NK-92 (cell line): ENCODE data around the gene PAPPA.

Experiments
- DNase-seq: peaks from one replicate; lab custom pipeline; 2025; ENCODE audit not compliant: unreplicated experiment; lab: John Stamatoyannopoulos, UW

The PAPPA gene

GRCh38 chr9:116178481-116179211 lies 25.1 kb downstream of the PAPPA start:
- DNase-seq = no peak

- DNase-seq = no peak
Measured at GRCh38 chr9:116179568-116179967, 26.0 kb downstream of the PAPPA start.

GRCh38 chr9:116181853-116182610 lies 28.4 kb downstream of the PAPPA start:
- no peak for DNase-seq

- no peak for DNase-seq
Measured at GRCh38 chr9:116182876-116183275, 29.3 kb downstream of the PAPPA start.

GRCh38 chr9:116187570-116188170 lies 34.1 kb downstream of the PAPPA start:
- DNase-seq = no peak

GRCh38 chr9:116189683-116190082 lies 36.1 kb downstream of the PAPPA start:
- no peak for DNase-seq

- DNase-seq = no peak
Measured at GRCh38 chr9:116190637-116191396, 37.2 kb downstream of the PAPPA start.

GRCh38 chr9:116191576-116192415 lies 38.2 kb downstream of the PAPPA start:
- DNase-seq = no peak

- DNase-seq = no peak
Measured at GRCh38 chr9:116193636-116194035, 40.0 kb downstream of the PAPPA start.

GRCh38 chr9:116196806-116197205 lies 43.2 kb downstream of the PAPPA start:
- DNase-seq = no peak

GRCh38 chr9:116198344-116198743 lies 44.8 kb downstream of the PAPPA start:
- no peak for DNase-seq

- DNase-seq = no peak
Measured at GRCh38 chr9:116202219-116202912, 48.8 kb downstream of the PAPPA start.

- DNase-seq = no peak
Measured at GRCh38 chr9:116204252-116204882, 50.8 kb downstream of the PAPPA start.

- DNase-seq = no peak
Measured at GRCh38 chr9:116207371-116208111, 54.0 kb downstream of the PAPPA start.

GRCh38 chr9:116208417-116209232 lies 55.0 kb downstream of the PAPPA start:
- DNase-seq = no peak

GRCh38 chr9:116209414-116210116 lies 56.0 kb downstream of the PAPPA start:
- no peak for DNase-seq

GRCh38 chr9:116212986-116213692 lies 59.5 kb downstream of the PAPPA start:
- DNase-seq = no peak
